Activated naive CD8-positive, alpha-beta T cell (primary cell): ENCODE data around the gene SEMA7A.
"Not testable (repeated sequence)": the region's sequence is repeated elsewhere in the genome, so short reads cannot be mapped to it uniquely, and the experiment has no call there.

Source experiments
- H3K27ac Mint-ChIP-seq: one replicate; pipeline ENCODE4 v1.8.0; 2021; ENCODE audit warnings: mixed read lengths
- H3K27me3 Mint-ChIP-seq: one replicate; pipeline ENCODE4 v1.8.0; 2021; ENCODE audit warnings: mixed read lengths
- H3K36me3 Mint-ChIP-seq: one replicate; pipeline ENCODE4 v1.8.0; 2021; ENCODE audit warnings: mixed read lengths
- H3K4me1 Mint-ChIP-seq: one replicate; pipeline ENCODE4 v1.8.0; 2021; ENCODE audit warnings: low read depth, mixed read lengths
- H3K4me3 Mint-ChIP-seq: one replicate; pipeline ENCODE4 v1.8.0; 2021; ENCODE audit warnings: mild to moderate bottlenecking, mixed read lengths
- H3K9me3 Mint-ChIP-seq: one replicate; pipeline ENCODE4 v1.8.0; 2021; ENCODE audit warnings: low read depth, mixed read lengths

Gene SEMA7A

DNA sequence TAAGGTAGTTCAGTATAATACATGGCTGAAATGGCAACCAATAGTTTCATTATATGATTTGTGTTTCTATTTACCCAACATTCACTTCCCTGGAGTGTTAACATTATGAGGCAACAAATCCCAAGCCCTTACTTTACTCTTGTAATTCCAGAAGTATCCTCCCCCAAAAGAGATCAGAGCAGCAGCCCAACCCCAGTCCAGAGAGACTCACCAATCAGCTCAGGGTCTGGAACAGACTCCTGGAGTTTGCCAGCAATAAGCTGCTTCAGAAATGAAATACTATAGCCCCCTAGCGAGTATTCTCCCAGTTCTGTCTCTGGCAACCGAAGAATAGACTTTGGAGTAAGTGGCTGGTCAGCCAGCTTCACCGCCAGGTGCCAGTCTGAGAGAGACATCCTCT lies 24.7 kb upstream of the SEMA7A start:
- Mint-ChIP-seq H3K27me3 (no peaks in the 10 kb centered on the region), H3K27ac (no peak overlapping the region), H3K9me3 (no peaks in the 10 kb centered on the region), H3K36me3 (peaks cover 6% of the 10 kb centered on the region), H3K4me1 (peaks cover 52% of the 10 kb centered on the region), H3K4me3 (no peak overlapping the region)

- H3K27me3 Mint-ChIP-seq, H3K4me3 Mint-ChIP-seq, H3K36me3 Mint-ChIP-seq, H3K27ac Mint-ChIP-seq, H3K9me3 Mint-ChIP-seq: not testable (repeated sequence)
- H3K4me1 Mint-ChIP-seq, result peaks cover 46% of the 10 kb centered on the region
Measured at GRCh38 chr15:74457036-74457435, 23.3 kb upstream of the SEMA7A start.

GRCh38 chr15:74454764-74455500 lies 21.2 kb upstream of the SEMA7A start:
- Mint-ChIP-seq H3K36me3 (peaks cover 16% of the 10 kb centered on the region), H3K9me3 (no peaks in the 10 kb centered on the region), H3K4me1 (peaks cover 33% of the 10 kb centered on the region), H3K27me3 (no peaks in the 10 kb centered on the region), H3K27ac (peak overlapping the region; percentile 64), H3K4me3 (no peak overlapping the region)

- H3K27me3 Mint-ChIP-seq, result no peaks in the 10 kb centered on the region
- peaks cover 19% of the 10 kb centered on the region for H3K36me3 Mint-ChIP-seq
- peak overlapping the region; percentile 57 for H3K4me3 Mint-ChIP-seq
- H3K27ac Mint-ChIP-seq, result peak overlapping the region; percentile 64
- peaks cover 33% of the 10 kb centered on the region for H3K4me1 Mint-ChIP-seq
- no peaks in the 10 kb centered on the region for H3K9me3 Mint-ChIP-seq
Measured at GRCh38 chr15:74453925-74454763, 20.4 kb upstream of the SEMA7A start.

- no peak overlapping the region for H3K4me3 Mint-ChIP-seq
Measured at GRCh38 chr15:74451861-74452835, 18.4 kb upstream of the SEMA7A start.

GRCh38 chr15:74451322-74451721 lies 17.6 kb upstream of the SEMA7A start:
- Mint-ChIP-seq H3K4me3 (no peak overlapping the region), H3K27me3 (no peaks in the 10 kb centered on the region), H3K36me3 (peaks cover 16% of the 10 kb centered on the region), H3K4me1 (peaks cover 23% of the 10 kb centered on the region), H3K27ac (no peak overlapping the region), H3K9me3 (no peaks in the 10 kb centered on the region)

More at GRCh38 chr15:74451861-74452835, 18.4 kb upstream of the SEMA7A start:
- Mint-ChIP-seq H3K4me1 (peaks cover 25% of the 10 kb centered on the region), H3K27ac (no peak overlapping the region), H3K36me3 (peaks cover 17% of the 10 kb centered on the region), H3K9me3 (no peaks in the 10 kb centered on the region), H3K27me3 (no peaks in the 10 kb centered on the region)

GRCh38 chr15:74449643-74450205 lies 16.0 kb upstream of the SEMA7A start:
- no peak overlapping the region for H3K4me3 Mint-ChIP-seq
- H3K9me3 Mint-ChIP-seq, result no peaks in the 10 kb centered on the region
- no peaks in the 10 kb centered on the region for H3K27me3 Mint-ChIP-seq
- peaks cover 14% of the 10 kb centered on the region for H3K36me3 Mint-ChIP-seq
- H3K4me1 Mint-ChIP-seq, result peaks cover 17% of the 10 kb centered on the region
- H3K27ac Mint-ChIP-seq, result no peak overlapping the region

DNA sequence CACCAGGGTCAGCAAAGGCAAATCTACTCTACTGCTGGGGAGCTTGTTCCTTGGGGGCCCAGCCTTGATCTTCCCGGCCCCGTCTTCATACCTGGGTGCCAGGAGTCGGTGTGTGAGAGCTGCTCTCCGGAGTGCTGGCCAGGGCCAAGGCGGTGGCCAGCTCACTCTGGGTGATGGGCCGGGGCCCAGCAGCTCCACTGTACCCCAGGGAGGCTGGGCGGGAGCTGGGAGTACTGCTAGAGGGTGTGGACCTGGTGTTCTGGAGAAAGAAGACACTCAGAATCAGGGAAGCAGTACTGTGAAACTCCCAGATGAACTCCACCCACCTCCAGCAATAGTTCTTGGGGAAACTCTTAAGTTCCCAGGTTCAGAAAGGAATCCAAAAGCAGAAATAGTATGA lies 15.3 kb upstream of the SEMA7A start:
- Mint-ChIP-seq H3K9me3 (no peaks in the 10 kb centered on the region), H3K27ac (no peak overlapping the region), H3K4me1 (peaks cover 10% of the 10 kb centered on the region), H3K36me3 (peaks cover 15% of the 10 kb centered on the region), H3K4me3 (no peak overlapping the region), H3K27me3 (no peaks in the 10 kb centered on the region)

DNA sequence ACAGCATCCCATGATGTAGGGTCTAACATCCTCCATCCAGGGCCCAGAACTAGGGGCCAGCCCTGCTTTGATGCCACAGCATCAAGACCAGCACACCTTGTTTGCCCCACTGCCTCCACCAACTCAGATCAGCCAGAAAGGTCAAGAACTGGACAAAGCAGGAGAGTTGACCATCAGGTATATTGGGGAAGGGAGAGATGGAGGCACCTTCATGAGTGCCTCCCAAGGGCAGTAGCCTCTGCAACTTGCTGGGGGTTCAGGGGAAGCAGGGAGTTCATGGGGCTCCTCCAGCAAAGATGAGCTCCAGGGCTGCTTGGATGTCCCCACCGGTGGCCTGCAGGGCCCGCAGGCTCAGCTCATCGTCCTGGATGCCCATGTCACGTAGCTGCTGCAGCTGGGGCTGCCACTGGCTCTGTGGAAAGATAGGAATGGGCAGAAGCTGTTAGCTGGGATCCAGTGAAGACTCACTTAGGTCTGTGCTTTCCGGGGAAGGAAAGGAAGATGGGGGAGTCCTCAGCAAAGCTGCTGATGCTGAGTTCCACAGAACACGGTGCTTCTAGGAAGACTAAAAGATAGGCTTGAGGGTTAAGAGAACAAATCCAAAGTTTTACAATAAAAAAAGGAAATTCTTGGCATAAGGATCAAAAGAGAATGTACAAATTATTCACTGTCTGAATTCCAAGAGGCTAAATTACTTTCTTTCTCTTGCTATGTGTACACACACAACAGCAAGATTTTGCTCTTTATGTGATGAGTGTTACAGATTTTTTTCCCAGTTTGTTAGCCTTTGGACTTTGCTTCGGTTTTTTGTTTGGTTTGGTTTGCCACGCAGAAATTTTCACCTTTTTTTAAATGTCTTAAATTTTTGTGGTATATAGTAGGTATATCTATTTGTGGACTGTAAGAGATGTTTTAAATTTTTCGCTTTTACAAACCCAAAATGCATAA lies 12.3 kb upstream of the SEMA7A start:
- peaks cover 9% of the 10 kb centered on the region for H3K36me3 Mint-ChIP-seq
- no peaks in the 10 kb centered on the region for H3K27me3 Mint-ChIP-seq
- H3K9me3 Mint-ChIP-seq, result no peaks in the 10 kb centered on the region
- no peak overlapping the region for H3K27ac Mint-ChIP-seq
- H3K4me3 Mint-ChIP-seq, result no peak overlapping the region
- no peaks in the 10 kb centered on the region for H3K4me1 Mint-ChIP-seq

DNA sequence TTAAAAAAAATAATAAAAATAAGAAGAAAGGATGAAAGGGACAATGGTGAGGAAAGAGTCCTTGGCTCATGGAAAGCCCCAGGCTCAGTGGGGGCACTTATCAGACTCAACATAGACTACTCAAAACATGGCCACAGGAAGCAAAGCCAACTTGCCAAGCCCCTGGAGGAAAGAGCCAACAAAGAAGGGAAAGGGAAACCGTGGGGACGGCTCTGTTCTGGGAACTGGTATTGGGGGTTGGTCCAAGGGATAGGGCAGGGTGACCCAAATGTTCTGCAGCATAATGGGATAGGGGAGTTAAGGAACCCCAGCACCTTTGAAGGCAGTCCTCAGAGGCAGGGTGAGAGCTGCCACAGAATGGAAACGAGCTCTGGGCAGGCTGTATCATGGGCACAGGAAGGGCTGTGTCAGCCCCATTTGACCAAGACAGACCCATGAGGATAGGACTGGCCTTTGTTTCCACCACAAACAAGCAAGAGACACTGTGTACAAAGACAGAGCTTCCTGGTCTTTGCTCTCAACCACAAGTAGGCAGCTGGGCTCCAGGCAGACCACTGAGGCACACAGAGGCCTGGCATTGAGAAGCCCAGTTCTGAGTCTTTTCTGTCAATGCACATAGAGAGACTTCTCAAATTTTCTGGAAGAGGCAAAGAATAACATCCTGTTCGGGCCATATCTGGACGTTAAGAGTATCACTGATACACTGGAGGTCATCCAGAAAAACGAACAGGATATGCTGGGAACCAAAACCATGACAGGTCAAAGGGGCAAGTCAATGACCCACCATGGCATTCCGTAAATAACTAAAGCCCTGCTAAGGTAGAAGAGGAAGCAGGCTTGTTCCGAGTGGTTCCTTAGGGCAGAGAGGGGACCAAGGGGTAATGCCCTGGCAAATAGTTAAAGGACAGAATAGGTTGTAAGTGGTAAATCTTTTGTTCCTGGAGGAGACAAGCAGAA lies 10.6 kb upstream of the SEMA7A start:
- H3K4me3 Mint-ChIP-seq, result no peak overlapping the region
- H3K27ac Mint-ChIP-seq, result no peak overlapping the region
- H3K36me3 Mint-ChIP-seq, result peaks cover 2% of the 10 kb centered on the region
- H3K4me1 Mint-ChIP-seq, result no peaks in the 10 kb centered on the region
- H3K9me3 Mint-ChIP-seq, result no peaks in the 10 kb centered on the region
- no peaks in the 10 kb centered on the region for H3K27me3 Mint-ChIP-seq

- Mint-ChIP-seq H3K4me3 (no peak overlapping the region), H3K4me1 (peaks cover 6% of the 10 kb centered on the region), H3K27me3 (no peaks in the 10 kb centered on the region), H3K9me3 (no peaks in the 10 kb centered on the region), H3K27ac (no peak overlapping the region), H3K36me3 (peaks cover 2% of the 10 kb centered on the region)
Measured at GRCh38 chr15:74443100-74443909, 9.5 kb upstream of the SEMA7A start.

DNA sequence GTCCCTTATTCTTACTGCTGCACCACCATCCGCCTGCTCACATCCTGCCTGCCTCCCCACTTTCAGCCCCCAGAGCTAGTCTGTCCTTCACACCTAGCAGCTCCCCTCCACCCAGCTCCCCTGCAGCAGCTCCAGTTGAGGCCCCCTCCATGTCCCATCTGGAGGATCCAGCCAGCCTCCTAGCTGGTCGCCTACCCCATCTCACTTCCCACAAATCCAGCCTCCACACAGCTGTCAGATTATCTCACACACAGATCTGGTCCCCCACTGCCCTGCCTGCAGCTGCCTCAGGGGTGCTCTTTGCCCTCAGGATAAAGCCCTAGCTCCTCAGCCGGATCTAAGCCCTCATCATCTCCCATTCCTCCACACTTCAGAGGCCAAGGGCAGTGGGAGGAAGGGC lies 8.8 kb upstream of the SEMA7A start:
- H3K4me1 Mint-ChIP-seq, result peaks cover 8% of the 10 kb centered on the region
- H3K36me3 Mint-ChIP-seq, result peaks cover 2% of the 10 kb centered on the region
- no peak overlapping the region for H3K4me3 Mint-ChIP-seq
- H3K9me3 Mint-ChIP-seq, result no peaks in the 10 kb centered on the region
- no peaks in the 10 kb centered on the region for H3K27me3 Mint-ChIP-seq
- H3K27ac Mint-ChIP-seq, result no peak overlapping the region
